Left kidney (tissue), 2 donors: ENCODE data around the gene KCTD12. TPM values are rescaled to one million over a fixed set of nuclear protein-coding genes. Genes with fewer than 3 reads are reported as not detected.

Source experiments
- DNase-seq: peaks from one replicate; pipeline ENCODE4 v3.0.0-alpha.2; 2013
- polyA plus RNA-seq: library from polyadenylated mRNA; unstranded; fragments of 120-200 nt; gene quantifications from one replicate; pipeline ENCODE4 v1.2.1, GENCODE V29; 2013; ENCODE audit not compliant: insufficient read length

KCTD12 gene
- polyA plus RNA-seq, 1 donor = 82.8 TPM

DNA sequence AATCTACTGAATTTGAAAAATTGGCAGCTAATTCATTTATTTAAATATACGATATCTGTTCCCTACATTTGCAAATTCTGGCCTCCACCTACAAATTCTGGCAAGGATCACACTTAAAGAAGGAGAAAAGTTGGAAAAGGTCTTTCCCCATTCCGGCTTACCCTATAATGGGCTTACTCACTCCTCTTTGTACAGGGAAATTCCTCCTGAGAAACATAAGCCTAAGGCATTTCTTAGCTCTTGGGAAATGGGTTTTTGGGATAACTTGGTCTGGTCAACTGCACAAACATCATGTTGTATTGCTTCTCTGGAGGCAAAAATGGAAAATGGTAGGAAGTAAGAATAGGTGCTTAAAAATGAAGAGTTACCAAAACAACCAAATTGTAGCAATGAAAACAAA lies 25.5 kb downstream of the KCTD12 start:
- no peak for DNase-seq

DNA sequence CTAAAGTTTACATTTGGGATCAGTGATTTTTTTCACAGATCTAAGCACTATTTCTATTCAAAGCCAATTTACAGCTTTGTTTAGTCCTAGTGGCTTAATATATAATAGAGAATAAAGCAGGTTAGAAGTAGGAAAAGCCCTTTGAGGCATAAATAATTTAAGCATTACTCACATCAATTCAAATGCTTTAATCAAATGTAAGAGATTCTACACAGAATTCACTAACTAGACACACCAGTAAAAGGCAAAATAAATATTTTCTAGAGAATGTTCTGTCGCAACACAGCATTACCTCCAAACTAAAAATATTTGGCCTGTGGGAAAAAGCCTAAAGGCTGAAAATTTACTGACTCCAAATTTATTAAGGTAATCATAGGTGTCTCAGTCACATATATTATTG lies 31.3 kb downstream of the KCTD12 start:
- DNase-seq = no peak

DNA sequence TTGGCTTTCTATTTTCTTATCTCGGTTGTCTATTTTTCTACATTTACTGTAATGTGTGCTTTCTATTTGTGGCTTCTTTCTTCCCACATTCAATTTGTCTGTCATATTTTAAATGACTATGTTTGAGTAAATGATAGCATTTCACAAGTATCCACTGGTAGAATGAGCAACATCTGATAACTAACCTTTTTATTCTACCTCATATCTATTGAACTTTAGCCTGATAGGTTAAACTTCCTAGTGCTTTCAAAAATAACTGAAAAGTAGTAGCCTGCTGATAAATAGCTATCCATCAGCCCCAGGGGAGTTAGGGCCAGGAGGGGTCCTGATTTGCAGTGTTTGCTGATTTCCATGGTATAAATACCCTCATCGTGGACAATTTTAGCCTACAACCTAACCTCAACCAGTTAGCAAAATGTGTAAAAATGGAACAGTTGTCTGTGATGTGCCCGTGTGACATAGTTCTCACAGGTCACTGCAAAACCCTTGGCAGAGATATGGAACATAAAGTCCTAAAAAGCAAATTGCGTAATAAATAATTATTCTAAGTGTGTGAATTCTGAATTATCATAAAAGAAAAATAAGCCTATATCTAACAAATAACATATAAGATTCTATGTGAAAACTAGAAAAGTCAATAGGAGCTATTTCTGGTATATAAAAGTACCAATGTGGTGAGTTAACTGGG lies 32.1 kb downstream of the KCTD12 start:
- DNase-seq = no peak

DNA sequence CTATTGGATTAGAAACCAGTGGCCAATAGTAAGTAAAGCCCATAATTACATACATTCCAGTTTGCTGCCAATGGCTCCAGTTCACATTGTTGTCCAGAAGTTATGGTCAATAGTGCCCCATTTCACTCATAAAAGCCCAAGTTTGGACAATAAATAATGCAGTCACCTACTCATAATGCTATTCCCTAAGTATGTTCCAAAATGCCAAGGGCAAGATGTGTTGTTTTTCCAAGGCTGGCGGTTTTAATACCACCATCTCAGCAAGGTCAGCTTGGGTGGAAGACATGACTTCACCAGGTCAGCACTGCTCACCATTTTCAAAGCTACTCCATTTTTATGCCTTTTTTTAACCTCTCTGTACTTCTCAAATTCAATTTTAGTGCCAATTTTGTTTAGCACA lies 32.7 kb downstream of the KCTD12 start:
- DNase-seq = no peak

DNA sequence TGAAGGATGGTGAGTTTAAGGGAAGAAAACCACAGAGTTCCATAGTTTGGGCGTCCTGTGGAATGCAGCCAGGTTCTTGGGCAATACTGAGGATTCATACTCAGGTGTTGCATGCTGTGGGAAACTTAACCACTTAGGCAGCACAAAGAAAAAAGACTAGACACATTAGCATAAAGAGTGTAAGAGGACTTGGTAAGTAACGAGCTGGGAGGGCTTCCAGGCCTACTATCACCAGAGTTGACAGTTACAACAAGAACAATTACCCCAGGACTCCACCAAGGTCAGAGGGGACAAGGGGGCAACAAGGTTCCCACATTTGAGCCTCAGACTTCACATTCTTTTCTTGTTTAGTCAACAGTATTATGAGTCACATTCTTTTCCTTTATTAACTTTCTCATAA lies 33.2 kb downstream of the KCTD12 start:
- DNase-seq = no peak

DNA sequence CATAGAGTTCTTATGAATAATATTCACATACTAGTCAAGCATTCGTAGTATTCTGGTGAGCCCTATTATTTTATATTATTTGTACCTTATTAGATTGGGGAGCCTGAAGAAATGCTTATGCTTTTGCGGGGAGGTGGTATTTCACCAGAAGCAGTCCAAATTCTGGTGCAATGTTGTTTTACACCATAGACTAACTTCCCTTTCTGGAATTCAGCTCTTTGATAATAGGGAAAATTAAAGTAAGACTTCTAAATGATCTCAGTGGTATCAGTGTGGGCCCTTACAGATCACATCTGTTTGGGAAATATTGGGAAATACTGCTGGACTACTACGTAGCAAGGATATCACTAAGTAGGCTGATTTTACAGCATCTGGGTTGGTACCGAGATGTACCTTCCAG lies 34.2 kb downstream of the KCTD12 start:
- no peak for DNase-seq

DNA sequence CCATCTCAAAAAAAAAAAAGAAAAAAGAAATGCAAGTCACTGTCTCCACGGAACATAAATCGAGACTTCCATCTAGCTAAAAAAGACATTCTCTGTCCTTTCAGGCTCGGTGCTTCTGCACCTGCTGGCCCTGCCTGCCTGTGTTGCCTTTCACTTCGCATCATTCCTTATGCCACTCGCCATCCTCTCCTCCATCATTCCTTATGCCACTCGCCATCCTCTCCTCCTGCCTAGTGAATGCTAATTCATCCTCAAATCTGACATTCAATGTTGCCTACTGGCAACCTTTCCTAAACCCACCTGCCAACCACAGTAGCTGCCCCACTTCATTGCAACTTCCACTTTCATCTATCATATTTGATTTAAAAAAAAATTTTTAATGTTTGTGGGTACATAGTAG lies 36.7 kb downstream of the KCTD12 start:
- no peak for DNase-seq

DNA sequence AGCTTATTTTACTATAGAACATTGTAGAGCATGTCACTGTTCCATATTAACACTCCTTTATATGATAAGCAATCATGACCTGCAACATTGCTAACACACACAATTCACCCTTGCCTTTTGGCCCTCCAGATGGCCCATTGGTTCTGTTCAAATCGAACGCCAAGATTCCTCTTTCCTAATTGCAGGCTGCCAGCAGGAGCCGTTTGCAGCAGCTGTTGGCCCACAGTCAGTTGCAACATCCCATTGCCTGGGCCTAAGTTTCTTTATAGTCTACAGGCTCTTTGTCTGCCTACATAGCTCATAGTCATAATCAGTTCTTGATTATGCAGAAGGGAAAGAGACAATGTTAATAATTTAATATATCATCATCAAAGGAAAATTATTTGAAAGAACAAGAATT lies 37.6 kb downstream of the KCTD12 start:
- DNase-seq = no peak

DNA sequence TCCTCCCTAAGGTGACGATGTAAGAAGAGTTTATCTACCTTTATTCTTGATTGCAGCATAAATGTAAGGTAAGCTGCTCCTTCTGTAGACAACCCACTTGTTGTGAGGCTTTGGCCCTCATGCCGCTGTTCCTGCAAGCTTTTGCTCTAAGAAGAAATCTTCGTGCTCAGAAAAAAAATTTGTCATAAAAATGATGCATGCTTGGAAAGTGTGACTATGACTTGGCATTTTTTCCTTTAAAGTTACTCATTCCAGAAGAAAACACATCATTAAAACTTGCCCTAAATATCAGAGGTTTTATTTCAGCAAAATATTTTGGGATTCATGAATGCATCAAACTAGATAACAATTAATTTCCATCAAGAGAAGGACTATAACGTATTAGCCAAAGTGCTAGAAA lies 39.8 kb downstream of the KCTD12 start:
- DNase-seq = no peak

DNA sequence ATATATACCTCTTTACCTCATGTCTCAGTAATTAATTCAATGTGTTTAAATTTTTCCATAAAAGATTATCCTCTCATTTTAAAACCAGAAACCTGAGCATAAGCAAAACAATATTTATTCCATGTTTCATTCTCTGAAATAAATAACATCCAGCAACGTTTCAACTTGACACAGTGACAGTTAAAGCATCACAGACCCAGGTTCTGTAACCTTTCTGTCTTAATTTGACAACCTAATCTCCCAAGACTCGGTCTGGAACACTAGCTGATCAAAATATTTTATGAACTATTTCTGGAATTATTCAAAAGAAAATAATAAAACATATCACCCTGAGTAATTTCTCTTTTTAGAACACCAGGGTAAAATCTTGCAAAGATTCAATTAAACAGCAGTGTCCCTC lies 40.3 kb downstream of the KCTD12 start:
- no peak for DNase-seq

DNA sequence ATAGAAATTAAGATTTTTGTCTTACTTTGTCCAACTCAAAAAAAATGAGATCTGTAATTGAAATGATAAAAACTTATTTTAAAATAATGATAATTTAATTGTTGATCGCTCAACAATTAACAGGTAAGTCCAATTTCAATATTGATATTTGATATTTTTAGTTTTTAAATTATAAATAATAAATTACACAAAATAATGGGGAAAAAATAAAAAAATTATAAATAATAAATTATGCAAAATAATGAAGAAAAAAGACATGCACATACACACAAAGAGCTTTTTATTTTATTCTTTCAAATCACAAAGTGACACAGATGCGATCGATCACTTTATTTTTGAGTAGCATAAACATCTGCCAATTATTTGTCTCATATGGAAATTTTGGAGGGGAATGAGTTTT lies 40.8 kb downstream of the KCTD12 start:
- DNase-seq = no peak

DNA sequence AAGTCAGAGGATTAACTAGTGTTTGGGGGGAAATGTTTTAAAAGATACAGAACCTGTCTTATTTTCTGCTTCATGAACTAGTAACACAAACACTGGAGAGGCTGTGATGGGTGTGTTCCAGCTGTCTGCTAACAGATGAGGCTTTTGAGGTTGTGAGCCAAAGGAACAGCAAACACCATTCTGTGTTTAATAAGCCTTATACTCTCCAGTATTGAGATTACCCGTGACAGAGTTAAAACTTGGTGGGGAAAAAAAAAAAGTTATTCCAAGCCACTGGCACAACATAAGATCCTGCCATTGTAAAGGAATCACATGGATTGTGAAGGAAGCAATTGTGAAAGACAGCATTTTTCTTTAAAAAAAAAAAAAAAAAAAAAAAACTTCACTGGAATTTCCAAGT lies 48.4 kb downstream of the KCTD12 start:
- no peak for DNase-seq

DNA sequence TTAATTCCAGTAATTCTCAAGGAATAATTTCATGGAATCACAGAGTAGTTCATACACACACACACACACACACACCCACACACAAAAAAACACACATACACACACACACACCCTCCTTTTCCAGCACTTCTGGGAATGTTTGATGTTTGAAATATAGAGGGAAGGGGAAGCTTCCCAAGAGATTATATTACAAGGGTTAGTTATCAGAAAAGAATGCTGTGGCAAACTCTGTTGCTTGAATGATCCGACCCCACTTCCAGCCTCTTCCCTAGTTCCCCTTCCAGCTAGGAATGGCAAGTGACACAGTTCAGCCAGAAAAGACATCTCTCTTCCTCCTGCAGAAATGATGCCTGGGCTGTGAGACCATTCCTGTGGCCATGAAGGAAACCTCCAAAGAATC lies 49.9 kb downstream of the KCTD12 start:
- DNase-seq = no peak

DNA sequence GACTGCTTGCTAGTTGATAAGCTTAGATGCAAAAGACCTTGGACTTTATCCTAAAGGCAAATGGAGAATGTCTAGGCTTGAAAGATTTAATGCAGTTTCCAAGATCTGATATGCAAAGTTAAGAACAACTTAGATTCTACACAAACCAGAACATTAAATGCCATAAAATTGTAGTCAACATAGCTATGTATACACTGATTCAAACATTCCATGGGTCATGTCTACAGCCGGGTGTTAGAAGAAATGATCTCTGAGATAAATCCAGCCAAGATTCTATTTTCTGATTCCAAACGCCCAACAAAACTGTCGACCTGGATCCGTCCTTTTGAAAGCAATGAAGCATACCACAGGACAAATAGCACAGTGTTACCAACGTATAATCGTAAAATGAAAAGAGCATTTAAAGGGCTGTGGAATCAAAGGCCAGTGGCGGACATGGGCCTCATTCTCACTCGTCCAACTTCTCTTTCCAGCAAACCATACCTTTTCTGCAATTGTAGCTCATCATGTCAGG lies 52.7 kb downstream of the KCTD12 start:
- DNase-seq = no peak

DNA sequence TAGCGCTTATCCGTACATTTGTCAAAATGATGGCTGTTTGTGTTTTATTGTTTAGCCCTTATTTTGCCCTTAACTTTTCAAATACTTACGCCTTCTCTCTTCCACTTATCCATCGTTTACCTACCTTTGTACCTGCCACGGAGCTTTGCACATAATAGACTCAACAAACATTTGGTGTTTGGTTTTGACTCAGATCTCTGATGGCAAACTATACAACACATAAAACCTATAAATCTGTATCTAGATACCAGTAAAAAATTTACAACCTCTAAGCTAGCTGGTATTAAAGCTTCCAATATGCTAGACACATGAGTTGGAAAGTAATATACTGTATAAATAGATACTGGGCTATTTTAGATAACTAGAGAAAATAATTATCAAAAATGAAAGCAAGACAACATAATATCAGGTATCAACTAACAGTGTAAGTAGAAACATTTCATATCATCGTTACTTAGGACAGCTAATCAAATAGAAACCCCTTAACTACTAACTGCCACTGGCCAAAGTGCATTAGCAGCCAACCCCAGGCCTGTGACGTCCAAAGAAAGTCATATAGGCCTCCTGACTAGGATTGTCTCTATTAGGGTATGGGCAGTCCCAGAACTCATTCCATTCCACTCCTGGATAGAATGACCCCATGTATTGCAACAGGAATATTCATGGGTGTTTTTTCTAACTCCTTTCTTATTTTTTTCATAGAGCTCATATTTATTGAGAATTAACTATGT lies 53.8 kb downstream of the KCTD12 start:
- DNase-seq = no peak

DNA sequence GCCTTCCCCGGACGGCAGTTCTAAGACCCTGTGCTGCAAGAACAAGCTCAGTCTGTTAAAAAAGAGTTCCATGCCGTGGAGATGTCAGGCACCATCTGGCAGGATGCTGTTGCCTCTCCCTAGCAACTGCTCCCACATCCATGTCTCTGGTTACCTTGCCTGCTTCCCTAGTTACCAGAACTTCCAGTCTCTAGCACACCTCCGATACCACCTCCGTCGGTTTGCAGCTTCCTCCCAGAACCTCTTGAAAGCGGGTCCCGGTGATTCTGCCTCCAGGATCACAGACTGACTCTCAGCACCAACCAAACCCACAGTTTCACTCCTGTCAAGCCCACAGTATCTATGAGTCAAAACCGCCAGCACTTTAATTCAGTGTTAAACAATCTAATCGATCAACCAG lies 55.4 kb downstream of the KCTD12 start:
- no peak for DNase-seq

Other genes with a start within 250 kb of the KCTD12 start
- not detected for gene ACOD1, start 62.1 kb upstream of the KCTD12 start, polyA plus RNA-seq
- 53.4 TPM for gene CLN5, start 105.7 kb upstream of the KCTD12 start, polyA plus RNA-seq
- 64.1 TPM for gene FBXL3, start 140.8 kb upstream of the KCTD12 start, polyA plus RNA-seq